Measurements from ENCODE around the gene ATP6V1A. TPM values are rescaled to one million over a fixed set of nuclear protein-coding genes. Genes with fewer than 3 reads are reported as not detected.
A peak's percentile ranks its signal among the peaks of the same experiment; 100 is the strongest.

ATP6V1A gene
- total RNA-seq, 2 experiments from 2014 or later: 37.1 to 39.8 TPM

DNA sequence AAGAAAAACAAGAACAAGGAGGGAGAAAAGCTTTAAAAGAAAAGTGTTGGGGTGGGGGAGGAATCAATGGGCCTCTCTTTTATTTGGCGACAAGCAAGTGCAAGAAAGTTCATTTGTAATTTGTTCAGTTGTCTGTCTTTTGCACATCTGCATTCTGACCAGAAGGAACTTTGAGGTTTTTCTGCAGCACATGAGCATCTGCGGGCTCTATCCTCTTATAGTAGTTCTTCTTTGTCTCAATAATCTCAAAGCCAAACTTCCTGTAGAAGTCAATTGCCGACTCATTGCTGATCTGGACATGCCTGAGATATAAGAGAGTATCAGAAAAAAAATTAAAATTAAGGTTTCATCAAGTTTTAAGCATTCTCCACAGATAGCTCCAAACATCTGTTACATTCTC, 25.2 kb upstream of the ATP6V1A start:
- no peak for DNase-seq
- Mint-ChIP-seq H3K36me3 (ENCODE audit: low read depth) (peaks cover 54% of the 10 kb centered on the region), H3K27me3 (ENCODE audit: low read depth) (no peaks in the 10 kb centered on the region), H3K27ac (peak overlapping the region; percentile 72), H3K4me3 (no peak overlapping the region), H3K4me1 (ENCODE audit: low read depth) (peaks cover 20% of the 10 kb centered on the region), H3K9me3 (ENCODE audit: insufficient read depth) (no peaks in the 10 kb centered on the region)
- ChIA-PET POLR2A (interaction anchor here (0.5 kb wide), 1 partner anchor 25 kb away, joined by 4 read pairs; no protein-coding TSS in a partner anchor), CTCF (interaction anchor here (1.1 to 1.7 kb wide), 3 partner anchors 15 to 56 kb away, joined by 3 to 10 read pairs (median 10); partner anchors contain the start of genes ATP6V1A and NAA50)
- no peak for ATAC-seq

DNA sequence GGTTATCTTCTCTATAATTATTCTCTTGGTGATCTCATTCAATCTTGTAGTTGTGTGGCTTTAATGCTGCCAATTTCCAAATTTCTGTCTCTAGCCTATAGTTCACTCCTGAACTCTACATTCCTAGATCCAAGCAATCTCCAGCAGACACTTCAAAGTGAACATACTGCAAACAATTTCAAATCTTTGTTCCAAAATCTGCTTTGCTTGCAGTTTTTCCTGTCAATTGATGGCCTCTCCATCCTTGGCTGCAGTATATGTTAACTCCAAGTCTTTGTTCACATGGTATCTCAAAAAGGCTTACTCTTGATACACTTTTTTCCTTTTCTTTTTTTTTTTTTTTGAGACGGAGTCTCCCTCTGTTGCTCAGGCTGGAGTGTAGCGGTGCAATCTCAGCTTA, 18.2 kb upstream of the ATP6V1A start:
- no peak for ATAC-seq
- ChIA-PET POLR2A (no interaction called here), CTCF (interaction anchor here (2.7 to 4.1 kb wide), 2 partner anchors 7 to 17 kb away, joined by 18 to 26 read pairs; partner anchors contain the start of gene NAA50)
- no peak overlapping the region for H3K4me3 Mint-ChIP-seq
- no peak for DNase-seq
- H3K4me1 Mint-ChIP-seq (ENCODE audit: low read depth): peaks cover 5% of the 10 kb centered on the region
- no peaks in the 10 kb centered on the region for H3K27me3 Mint-ChIP-seq (ENCODE audit: low read depth)
- H3K36me3 Mint-ChIP-seq (ENCODE audit: low read depth): peaks cover 22% of the 10 kb centered on the region
- H3K27ac Mint-ChIP-seq: no peak overlapping the region
- no peaks in the 10 kb centered on the region for H3K9me3 Mint-ChIP-seq (ENCODE audit: insufficient read depth)

DNA sequence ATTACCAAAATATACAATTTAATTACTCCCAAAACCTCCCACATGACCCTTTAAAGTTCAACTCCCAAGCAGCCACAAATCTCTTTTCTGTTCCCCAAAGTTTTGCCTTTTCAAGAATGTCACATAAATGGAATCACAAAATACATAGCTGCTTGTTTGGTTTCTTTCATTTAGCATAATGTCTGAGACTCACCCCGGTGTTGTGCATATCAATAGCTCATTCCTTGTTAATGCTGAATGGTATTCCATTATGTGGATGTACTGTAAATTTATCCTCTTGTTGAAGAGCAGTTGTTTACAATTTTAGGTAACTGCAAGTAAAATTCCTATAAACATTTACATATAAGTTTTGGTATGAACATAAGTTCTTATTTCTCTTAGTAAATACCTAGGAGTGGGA, 16.3 kb upstream of the ATP6V1A start:
- ATAC-seq: no peak
- ChIA-PET POLR2A (no interaction called here), CTCF (interaction anchor here (0.7 to 2.1 kb wide), 2 partner anchors 11 to 15 kb away, joined by 3 to 13 read pairs; no protein-coding TSS in a partner anchor)
- no peaks in the 10 kb centered on the region for H3K9me3 Mint-ChIP-seq (ENCODE audit: insufficient read depth)
- peaks cover 11% of the 10 kb centered on the region for H3K36me3 Mint-ChIP-seq (ENCODE audit: low read depth)
- H3K27me3 Mint-ChIP-seq (ENCODE audit: low read depth): no peaks in the 10 kb centered on the region
- peaks cover 3% of the 10 kb centered on the region for H3K4me1 Mint-ChIP-seq (ENCODE audit: low read depth)
- H3K4me3 Mint-ChIP-seq: no peak overlapping the region
- DNase-seq: no peak
- no peak overlapping the region for H3K27ac Mint-ChIP-seq

DNA sequence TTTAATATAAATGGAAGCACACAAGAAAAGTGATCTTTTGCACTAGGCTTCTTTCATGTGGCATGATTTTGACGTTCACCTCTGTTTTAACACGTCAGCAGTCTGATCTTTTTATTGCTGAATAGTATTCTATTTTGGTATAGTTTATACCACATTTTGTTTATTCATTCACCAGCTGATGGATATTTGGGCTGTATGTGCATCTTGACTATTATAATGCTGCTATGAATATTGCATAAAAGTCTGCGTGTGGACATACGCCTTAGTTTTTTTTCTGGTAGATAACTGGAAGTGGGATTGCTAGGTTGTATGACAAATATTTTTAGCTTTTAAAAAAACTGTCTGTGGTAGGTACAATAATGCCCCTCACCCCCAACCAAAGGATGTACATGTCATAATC, 15.1 kb upstream of the ATP6V1A start:
- no peak overlapping the region for H3K27ac Mint-ChIP-seq
- H3K9me3 Mint-ChIP-seq (ENCODE audit: insufficient read depth): no peaks in the 10 kb centered on the region
- peaks cover 9% of the 10 kb centered on the region for H3K36me3 Mint-ChIP-seq (ENCODE audit: low read depth)
- no peak overlapping the region for H3K4me3 Mint-ChIP-seq
- CTCF ChIA-PET: interaction anchor here (1.2 to 2.0 kb wide), 2 partner anchors 9 to 14 kb away, joined by 3 to 10 read pairs; partner anchors contain the start of gene NAA50
- ATAC-seq: no peak
- H3K27me3 Mint-ChIP-seq (ENCODE audit: low read depth): no peaks in the 10 kb centered on the region
- no peak for DNase-seq
- H3K4me1 Mint-ChIP-seq (ENCODE audit: low read depth): peaks cover 10% of the 10 kb centered on the region
- POLR2A ChIA-PET: no interaction called here

DNA sequence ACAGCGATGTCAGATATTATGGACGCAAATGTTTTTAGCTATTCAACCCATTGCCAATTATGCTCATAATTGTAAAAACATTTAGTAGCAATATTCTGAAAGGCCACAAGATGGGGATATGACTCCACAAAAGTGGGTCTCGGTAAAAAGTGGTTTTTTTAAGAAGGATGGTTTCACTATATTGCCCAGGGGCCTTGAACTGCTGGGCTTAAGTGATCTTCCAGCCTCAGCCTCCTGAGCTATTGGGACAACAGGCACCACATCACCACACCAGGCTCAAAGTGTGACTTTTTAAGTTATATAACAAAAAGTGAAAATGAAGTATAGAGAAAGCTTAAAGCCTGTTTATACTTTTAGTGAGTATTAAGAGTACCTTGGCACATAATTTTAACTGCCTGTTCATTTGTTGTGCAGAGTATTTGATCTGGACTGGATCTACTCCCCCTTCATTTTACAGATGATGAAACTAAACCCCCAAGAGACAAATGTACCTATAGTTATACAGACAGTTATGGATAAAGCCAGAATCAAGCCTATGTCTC, 10.2 kb upstream of the ATP6V1A start:
- CTCF ChIA-PET: interaction anchor here (0.7 to 3.6 kb wide), 36 partner anchors 9 to 720 kb away, joined by 3 to 86 read pairs (median 4); partner anchors contain the start of genes ATP6V1A, NAA50 and USF3
- Mint-ChIP-seq H3K4me3 (no peak overlapping the region), H3K27ac (peak overlapping the region; percentile 17), H3K4me1 (ENCODE audit: low read depth) (peaks cover 45% of the 10 kb centered on the region), H3K27me3 (ENCODE audit: low read depth) (no peaks in the 10 kb centered on the region), H3K9me3 (ENCODE audit: insufficient read depth) (no peaks in the 10 kb centered on the region), H3K36me3 (ENCODE audit: low read depth) (peaks cover 6% of the 10 kb centered on the region)
- DNase-seq (peak; percentile 53), ATAC-seq (peak; percentile 81)
- POLR2A ChIA-PET: interaction anchor here (0.6 to 0.9 kb wide), 2 partner anchors 8 to 189 kb away, joined by 4 read pairs; no protein-coding TSS in a partner anchor

DNA sequence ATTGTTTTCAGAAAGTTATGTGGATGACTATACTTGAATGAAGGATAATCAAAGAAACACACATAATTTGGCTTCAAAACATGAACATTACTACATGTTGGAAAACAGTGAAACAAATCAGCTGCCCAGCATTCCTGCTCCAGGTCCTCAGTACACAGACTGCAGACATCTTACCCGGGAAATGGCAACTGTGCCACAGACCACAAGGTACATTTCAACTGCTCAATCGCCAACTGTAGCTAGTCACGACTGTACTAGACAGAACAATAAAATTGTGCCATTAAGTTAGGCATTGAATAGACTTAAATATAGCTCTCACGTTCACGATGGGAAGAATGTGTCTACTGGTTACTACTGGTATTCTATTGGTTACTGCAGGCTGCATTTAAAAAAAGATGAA, 5.7 kb upstream of the ATP6V1A start:
- peak overlapping the region; percentile 40 for H3K27ac Mint-ChIP-seq
- ATAC-seq (no peak), DNase-seq (no peak)
- ChIA-PET CTCF (interaction anchor here (0.9 to 2.4 kb wide), 7 partner anchors 9 to 331 kb away, joined by 3 to 10 read pairs (median 3); partner anchors contain the start of gene USF3), POLR2A (interaction anchor here (0.7 to 1.0 kb wide), 2 partner anchors 42 to 44 kb away, joined by 3 read pairs; no protein-coding TSS in a partner anchor)
- no peaks in the 10 kb centered on the region for H3K27me3 Mint-ChIP-seq (ENCODE audit: low read depth)
- H3K36me3 Mint-ChIP-seq (ENCODE audit: low read depth): peaks cover 22% of the 10 kb centered on the region
- peaks cover 67% of the 10 kb centered on the region for H3K4me1 Mint-ChIP-seq (ENCODE audit: low read depth)
- H3K9me3 Mint-ChIP-seq (ENCODE audit: insufficient read depth): no peaks in the 10 kb centered on the region
- H3K4me3 Mint-ChIP-seq: no peak overlapping the region

DNA sequence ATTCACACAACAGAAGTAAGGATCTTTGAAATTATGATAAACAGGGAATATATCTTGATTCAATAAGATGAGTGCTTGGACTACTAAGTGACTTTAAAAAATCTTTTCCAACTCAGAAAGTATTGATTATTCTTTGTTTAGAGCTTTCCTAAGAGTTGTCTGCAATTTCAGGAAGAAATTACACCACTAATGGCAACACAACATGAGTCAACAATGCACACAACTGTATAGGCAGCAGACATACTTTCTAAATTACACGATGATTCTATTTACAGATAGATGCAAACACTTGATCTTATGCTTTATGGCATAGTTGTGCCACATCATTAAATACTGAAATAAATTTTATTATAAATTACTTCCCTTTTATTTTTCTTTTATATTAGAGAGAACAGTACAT, 5.2 kb upstream of the ATP6V1A start:
- Mint-ChIP-seq H3K9me3 (ENCODE audit: insufficient read depth) (no peaks in the 10 kb centered on the region), H3K4me1 (ENCODE audit: low read depth) (peaks cover 65% of the 10 kb centered on the region), H3K4me3 (no peak overlapping the region), H3K36me3 (ENCODE audit: low read depth) (peaks cover 26% of the 10 kb centered on the region), H3K27me3 (ENCODE audit: low read depth) (no peaks in the 10 kb centered on the region), H3K27ac (peak overlapping the region; percentile 40)
- DNase-seq (no peak), ATAC-seq (no peak)
- ChIA-PET CTCF (interaction anchor here (0.9 to 2.4 kb wide), 6 partner anchors 9 to 171 kb away, joined by 3 to 10 read pairs (median 3); partner anchors contain the start of gene USF3), POLR2A (interaction anchor here (0.6 to 0.7 kb wide), 3 partner anchors 43 to 976 kb away, joined by 3 read pairs; no protein-coding TSS in a partner anchor)

DNA sequence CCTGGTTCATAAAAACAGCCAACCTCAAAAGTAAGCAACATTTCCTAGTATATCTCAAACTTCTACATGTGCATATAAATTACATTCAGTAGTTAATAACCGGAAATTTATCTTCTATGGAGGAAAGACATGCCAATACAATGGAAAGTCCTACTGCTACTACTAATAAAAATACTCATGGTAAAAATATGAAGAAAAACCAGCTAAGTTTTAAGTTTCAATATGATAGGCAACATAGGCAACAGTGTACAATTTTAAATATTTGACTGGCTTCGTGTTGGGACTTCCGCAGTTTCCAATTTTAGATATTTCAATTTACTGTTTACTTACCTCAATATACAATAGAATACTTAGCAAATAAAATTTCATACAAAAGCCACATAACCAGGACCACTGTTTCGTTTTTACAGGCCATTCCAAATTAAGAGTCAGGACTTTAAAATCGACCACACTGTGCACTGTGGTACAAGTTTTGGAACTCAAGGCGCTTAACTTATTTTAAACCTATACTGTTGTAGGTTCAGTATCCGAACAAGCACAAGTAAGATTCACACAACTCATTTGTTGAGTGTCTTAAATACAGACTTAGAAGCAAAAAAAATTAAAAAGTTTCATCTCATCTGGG, 3.7 kb upstream of the ATP6V1A start:
- no peaks in the 10 kb centered on the region for H3K27me3 Mint-ChIP-seq (ENCODE audit: low read depth)
- POLR2A ChIA-PET: interaction anchor here (1.1 kb wide), 1 partner anchor 47 kb away, joined by 3 read pairs; the partner anchor contains the start of gene USF3
- no peak for ATAC-seq
- peaks cover 59% of the 10 kb centered on the region for H3K4me1 Mint-ChIP-seq (ENCODE audit: low read depth)
- CTCF ChIA-PET: interaction anchor here (1.0 to 4.3 kb wide), 2 partner anchors 8 to 170 kb away, joined by 3 to 86 read pairs; no protein-coding TSS in a partner anchor
- H3K9me3 Mint-ChIP-seq (ENCODE audit: insufficient read depth): no peaks in the 10 kb centered on the region
- H3K4me3 Mint-ChIP-seq: peak overlapping the region; percentile 96
- DNase-seq: no peak
- H3K36me3 Mint-ChIP-seq (ENCODE audit: low read depth): peaks cover 26% of the 10 kb centered on the region
- peak overlapping the region; percentile 35 for H3K27ac Mint-ChIP-seq

DNA sequence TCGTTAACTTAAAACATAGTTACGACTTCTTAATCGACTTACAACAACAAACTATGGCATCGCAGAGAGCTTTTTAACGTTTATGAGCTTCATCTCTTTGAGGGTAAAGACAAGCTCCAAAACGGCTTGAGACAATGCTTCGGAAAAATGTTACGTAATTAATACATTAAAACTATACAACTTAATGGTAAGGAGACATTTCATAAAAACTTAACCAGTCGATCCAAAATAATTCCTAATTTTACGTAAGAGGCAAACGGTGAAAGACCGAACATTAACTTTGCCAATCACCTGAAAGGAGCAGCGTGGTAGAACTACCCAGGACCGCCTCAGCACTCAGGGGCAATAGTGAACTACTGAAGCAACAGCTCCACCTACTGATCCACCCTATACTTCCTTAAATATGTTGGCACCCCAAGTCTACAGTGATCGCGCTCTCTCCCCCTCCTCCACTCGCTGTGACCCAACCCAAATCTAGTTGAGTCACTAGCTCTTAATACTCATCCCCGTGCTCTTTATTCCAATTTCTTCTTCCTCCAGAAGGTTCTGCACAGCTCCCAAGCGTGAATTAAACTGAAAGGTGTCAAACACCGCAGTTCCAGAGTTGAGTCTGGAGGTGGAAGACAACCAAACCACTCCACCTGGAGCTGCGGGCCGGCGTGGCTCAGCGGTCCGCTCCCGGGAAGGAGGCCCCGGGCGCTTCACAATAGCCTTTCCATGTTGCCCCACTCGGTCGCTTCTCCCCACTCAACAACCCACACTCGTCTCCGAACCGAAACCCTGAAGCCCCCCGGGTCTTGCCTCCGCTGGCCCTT, 1.7 kb upstream of the ATP6V1A start:
- peak overlapping the region; percentile 100 for H3K27ac Mint-ChIP-seq
- peak overlapping the region; percentile 96 for H3K4me3 Mint-ChIP-seq
- ChIA-PET POLR2A (interaction anchor here (0.8 to 1.6 kb wide), 6 partner anchors 9 to 480 kb away, joined by 3 to 10 read pairs (median 4); partner anchors contain the start of gene SPICE1), CTCF (interaction anchor here (0.6 to 4.3 kb wide), 45 partner anchors 10 to 617 kb away, joined by 3 to 86 read pairs (median 6); partner anchors contain the start of genes GRAMD1C, SPICE1 and USF3)
- H3K9me3 Mint-ChIP-seq (ENCODE audit: insufficient read depth): no peaks in the 10 kb centered on the region
- peaks cover 26% of the 10 kb centered on the region for H3K36me3 Mint-ChIP-seq (ENCODE audit: low read depth)
- peak; percentile 88 for DNase-seq
- peaks cover 60% of the 10 kb centered on the region for H3K4me1 Mint-ChIP-seq (ENCODE audit: low read depth)
- no peaks in the 10 kb centered on the region for H3K27me3 Mint-ChIP-seq (ENCODE audit: low read depth)
- ATAC-seq: peak; percentile 74

DNA sequence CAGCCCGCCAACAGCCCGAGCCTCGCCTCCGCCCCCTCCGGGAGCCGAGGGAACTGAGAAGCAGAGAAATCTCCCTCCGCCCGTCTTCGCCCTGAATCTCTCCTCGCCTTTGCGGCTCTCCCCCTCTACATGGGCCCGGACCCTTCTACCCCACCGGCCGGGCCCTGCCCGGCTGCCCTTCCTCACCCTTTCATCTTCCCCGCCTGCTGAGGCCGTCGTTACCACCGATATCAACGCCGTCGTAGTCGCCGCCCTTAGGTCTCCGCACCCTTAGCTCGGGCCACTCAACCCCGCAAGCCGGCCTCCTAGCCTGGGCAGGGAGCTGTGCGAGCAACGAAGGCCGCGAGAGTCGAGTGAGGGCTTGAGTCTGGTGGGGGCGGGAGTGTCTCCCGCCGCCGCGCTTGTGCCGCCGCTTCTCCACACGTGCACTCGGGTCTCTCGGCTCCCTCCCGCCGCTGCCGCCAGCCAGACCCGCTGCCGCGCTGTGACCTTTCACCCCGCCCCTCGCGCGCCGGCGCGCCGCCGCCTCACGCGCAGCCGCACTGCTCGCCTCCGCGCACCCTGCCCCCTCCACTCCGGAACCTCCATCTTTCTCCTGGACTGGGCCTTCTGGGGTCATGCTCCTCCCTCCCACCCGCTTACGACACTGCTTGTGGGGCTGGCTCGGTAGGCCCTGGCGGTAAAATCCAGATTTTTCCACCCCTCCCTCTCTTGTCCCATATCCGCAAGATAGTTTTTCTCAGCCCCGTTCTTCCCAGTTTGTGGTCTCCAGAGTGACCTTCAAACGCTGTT, 883 bp upstream of the ATP6V1A start, which contains the start of gene NAA50:
Gene NAA50, minus strand, starts transcription at position 494 of the 792 bp plus-strand sequence. Its CDS starts 300 bp downstream, at position 194.
- peak within 1 kb of the TSS; percentile 100 for H3K27ac Mint-ChIP-seq
- ChIA-PET POLR2A (interaction anchor here (0.6 to 1.6 kb wide), 14 partner anchors 8 to 479 kb away, joined by 3 to 10 read pairs (median 4); partner anchors contain the start of genes SPICE1 and USF3), CTCF (interaction anchor here (0.6 to 4.3 kb wide), 45 partner anchors 11 to 616 kb away, joined by 3 to 86 read pairs (median 6); partner anchors contain the start of genes GRAMD1C, SPICE1 and USF3)
- peaks cover 25% of the 10 kb centered on the region for H3K36me3 Mint-ChIP-seq (ENCODE audit: low read depth)
- no peaks in the 10 kb centered on the region for H3K9me3 Mint-ChIP-seq (ENCODE audit: insufficient read depth)
- DNase-seq (peak; percentile 96), ATAC-seq (peak; percentile 80)
- peak within 1 kb of the TSS; percentile 96 for H3K4me3 Mint-ChIP-seq
- H3K27me3 Mint-ChIP-seq (ENCODE audit: low read depth): no peaks in the 10 kb centered on the region
- peaks cover 55% of the 10 kb centered on the region for H3K4me1 Mint-ChIP-seq (ENCODE audit: low read depth)

All from activated CD8-positive, alpha-beta T cell treated with anti-CD3 and anti-CD28 coated beads, Interleukin-2, amount 10 ng/mL, durations not matched to agents 7 days and 5 days (primary cell).